Medulla oblongata (tissue), 1 donor: ENCODE measurements around the gene PPDPF.

Experiments used
- DNase-seq: peaks from one replicate; pipeline ENCODE4 v3.0.0-alpha.2; 2015; ENCODE audit errors: extremely low spot score

The PPDPF gene

DNA sequence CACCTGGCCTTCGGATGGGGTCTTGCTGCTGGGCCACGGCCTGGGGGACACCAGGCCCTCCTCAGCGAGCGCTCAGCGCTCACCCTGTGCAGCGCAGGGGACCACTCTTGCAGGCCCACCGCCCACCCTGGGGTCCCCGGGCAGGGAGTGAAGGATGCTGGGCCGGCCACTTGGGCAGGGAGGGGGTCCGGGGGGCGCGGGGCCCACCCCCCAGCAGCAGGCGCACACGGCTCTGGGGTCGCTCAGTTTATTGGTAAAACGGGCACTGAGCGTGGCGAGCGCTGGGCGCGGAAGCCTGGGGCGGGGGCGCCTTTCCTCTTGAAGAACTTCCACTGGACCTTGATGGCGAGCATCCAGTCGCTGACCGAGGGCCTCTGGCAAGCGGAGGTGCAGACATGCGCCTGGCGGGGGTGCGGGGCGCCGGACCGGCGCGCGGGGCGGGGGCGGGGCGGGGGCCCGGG, 32.8 kb upstream of the PPDPF start:
- DNase-seq, result no peak

- DNase-seq, result no peak
Observed at GRCh38 chr20:63488315-63489251, 32.0 kb upstream of the PPDPF start.

- no peak for DNase-seq
Observed at GRCh38 chr20:63490416-63490815, 30.1 kb upstream of the PPDPF start.

- no peak for DNase-seq
Observed at GRCh38 chr20:63491078-63491477, 29.5 kb upstream of the PPDPF start.

DNA sequence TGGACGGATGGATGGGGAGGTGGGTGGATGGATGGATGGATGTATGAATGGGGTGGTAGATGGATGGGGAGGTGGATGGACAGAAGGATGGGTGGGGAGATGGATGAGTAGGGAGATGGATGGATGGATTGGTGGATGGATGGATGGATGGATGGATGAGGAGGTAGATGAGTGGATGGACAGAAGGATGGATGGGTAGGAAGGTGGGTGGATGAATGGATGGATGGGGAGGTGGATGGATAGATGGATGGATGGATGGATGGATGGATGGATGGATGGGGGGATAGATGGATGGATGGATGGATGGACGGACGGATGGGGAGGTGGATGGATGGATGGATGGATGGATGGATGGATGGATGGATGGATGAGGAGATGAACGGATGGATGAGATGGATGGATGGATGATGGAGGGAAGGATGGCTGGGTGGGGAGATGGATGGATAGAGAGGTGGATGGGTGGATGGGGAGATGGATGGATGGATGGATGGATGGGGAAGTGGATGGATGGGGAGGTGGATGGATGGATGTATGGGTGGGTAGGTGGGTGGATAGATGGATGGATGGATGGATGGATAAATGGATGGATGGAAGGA, 28.8 kb upstream of the PPDPF start:
- no peak for DNase-seq

DNA sequence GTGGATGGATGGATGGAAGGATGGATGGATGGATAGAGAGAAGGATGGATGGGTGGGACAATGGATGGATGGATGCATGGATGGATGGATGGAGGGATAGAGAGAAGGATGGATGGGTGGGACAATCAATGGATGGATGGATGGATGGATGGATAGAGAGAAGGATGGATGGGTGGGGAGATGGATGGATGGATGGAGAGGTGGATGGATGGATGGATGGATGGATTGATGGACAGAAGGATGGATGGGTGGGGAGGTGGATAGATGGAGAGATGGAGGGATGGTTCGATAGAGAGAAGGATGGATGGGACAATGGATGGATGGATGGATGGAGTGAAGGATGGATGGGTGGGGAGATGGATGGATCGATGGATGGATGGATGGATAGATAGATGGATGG, 28.0 kb upstream of the PPDPF start:
- DNase-seq, result no peak

DNA sequence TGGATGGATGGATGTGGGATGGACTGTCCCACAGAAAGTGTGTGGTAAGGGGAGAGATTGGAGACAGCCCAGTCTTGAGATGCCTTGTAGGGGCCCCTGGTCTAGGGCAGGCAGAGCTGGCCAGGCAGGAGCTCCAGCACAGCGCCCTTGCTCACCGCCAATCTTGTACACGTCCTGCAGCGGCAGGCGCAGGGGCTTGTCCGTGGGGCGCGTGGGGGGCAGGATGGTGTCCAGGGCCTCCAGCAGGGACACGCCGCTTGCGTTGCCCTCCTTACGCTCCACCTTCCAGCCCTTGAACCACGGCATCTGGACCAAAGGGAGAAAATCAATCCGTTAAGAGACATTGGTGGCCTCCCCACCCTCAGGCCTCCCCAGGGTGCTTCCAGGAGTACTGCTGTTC, 27.6 kb upstream of the PPDPF start:
- no peak for DNase-seq

DNA sequence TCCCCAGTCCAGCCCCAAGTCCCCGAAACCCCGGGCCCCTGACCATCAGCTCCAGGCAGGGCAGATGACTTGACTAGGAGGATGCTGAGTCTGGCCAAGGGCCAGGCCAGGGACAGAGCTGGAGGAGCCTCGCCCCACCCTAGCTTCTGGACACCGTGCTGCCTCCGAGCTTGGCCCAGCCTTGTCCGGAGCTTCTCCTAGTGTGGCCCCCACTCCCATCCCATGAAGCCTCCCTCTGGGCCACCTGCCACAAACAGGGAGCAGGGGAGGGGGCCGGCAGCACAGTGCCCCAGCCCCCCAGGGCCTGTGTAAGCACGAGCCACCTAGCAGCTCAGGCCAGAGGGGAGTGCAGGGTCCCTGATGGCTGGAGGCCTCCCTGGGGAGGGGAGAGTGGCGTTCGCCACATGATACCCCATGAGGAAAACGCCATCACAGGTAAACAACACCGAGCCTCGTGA, 27.0 kb upstream of the PPDPF start:
- no peak for DNase-seq

DNA sequence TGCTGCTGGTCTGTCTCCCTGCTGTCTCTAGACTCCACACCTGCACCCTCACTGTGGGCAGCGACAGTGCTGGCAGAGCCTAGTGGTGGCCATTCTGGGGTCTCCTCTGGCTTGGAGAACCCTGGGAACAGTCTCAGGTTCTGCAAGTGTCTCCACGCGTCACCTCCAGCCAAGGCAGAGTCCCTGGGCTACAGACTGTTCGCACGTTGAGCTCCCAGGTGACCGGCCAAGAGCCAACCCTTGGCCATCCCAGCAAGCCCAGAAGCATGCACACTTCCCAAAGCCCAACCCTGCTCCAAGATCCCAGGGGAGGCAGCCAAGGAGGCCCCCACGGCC, 26.5 kb upstream of the PPDPF start:
- DNase-seq, result no peak

DNA sequence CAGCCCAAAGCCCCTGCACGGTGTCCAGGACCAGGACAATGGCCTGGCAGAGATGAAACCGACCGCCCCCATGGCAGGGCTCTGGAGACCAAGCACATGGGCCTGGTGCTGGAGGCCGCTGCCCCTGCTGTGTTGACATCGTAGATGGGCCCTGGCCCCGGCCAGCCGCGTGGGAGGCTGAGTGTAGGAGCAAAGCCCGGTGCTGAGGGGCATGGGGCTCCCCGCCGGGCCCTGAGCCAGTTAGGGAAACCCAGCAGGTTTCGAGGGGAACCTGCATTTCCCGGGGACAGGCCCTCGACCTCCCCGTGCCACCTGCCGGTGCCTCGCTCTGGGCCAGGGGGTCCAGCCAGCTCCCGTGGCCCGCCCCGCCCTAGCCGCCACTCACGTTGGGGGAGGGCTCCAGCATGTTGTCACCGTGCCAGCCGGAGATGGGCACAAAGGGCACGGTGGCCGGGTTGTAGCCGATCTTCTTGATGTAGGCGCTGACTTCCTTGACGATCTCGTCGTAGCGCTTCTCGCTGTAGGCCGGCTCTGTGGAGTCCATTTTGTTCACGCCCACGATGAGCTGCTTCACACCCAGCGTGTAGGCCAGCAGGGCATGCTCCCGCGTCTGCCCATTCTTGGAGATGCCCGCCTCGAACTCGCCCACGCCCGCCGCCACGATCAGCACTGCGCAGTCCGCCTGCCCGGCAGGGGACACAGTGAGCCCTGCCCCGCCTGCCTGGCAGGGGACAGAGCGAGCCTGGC, 26.0 kb upstream of the PPDPF start:
- no peak for DNase-seq

DNA sequence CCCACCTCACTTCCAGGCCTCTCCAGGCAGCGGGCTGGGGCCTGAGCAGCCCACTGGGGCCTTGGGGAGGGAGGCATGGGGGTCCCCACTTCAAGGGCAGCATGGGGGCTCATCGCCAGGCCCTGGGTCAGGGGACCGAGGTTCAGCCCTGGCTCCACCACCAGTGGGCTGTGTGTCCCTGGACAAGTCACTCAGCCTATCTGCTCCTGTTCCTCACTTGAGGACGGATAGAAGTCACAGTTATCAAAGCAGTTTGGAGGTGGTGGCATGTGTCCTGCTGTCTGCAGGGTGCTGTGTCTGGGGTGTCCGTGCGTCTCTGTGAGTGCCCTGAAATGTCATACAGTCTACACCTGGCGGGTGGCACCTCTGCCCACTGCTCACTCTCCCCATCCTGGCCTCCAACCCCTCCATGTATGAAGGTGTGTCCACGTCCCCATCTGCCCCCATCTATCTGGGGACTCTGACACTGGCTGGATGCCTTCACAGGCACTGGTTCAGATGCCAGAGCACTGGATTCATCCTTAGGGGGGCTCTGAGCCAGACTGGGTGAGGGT, 25.3 kb upstream of the PPDPF start:
- DNase-seq, result no peak

- peak; percentile 63 for DNase-seq
Observed at GRCh38 chr20:63495741-63496595, 24.6 kb upstream of the PPDPF start.

GRCh38 chr20:63496596-63497120, 23.9 kb upstream of the PPDPF start:
- DNase-seq, result no peak

GRCh38 chr20:63497138-63497945, 23.2 kb upstream of the PPDPF start:
- DNase-seq, result no peak

GRCh38 chr20:63497946-63498935, 22.3 kb upstream of the PPDPF start:
- DNase-seq, result no peak

DNA sequence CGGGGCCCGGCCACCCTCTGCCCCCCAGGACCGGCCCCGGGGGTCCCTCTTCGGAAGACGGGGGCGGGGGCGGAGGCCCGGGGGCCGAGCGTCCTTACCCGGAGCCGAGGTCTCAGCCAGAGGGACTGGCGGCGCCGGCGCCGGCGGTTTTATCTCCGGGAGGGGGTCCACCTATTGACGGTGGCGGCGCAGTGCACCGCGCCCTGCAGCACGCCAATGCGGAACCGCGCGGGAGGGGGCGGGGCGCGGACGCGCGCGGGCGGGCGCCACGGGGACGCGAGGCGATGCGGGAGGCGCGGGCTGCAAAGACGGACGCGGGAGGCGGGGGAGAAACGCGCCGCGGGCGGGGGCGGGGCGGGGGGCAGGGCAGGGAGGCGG, 21.6 kb upstream of the PPDPF start, which contains the start of gene EEF1A2:
Gene EEF1A2, minus strand, starts transcription at position 124 of the 378 bp plus-strand sequence. CDS start 1,320 bp downstream, outside the sequence.
- no peak for DNase-seq

DNA sequence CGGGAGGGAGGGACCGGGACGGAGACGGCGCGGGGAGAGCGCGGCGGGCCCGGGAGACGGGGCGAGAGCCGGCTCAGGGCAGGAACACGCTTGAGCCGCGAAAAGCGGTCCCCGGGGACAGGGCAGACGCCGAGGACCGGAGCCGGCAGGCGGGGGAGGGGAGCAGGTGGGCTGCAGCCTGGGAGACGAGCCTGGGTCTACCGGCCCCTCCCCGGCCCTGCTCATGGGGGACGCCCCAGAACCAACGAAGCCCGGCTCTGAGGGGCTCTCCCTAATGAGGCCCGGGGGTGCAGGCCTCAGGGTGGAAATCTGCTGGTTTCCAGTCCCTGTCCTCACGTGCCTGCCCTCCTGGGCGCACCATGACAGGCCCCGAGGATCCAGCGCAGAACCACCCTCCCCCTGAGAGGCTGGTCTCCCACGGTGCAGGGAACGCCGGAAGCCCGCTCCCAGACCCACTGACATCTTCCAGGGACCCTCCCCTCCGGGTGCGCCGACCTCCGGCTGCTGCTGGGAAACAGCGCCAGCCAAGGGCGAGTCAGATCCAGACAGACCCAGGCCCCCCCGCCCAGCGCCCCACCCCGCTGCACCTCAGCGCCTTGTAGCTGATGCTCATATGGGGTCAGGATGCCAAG, 21.1 kb upstream of the PPDPF start:
- DNase-seq, result no peak
